ENCODE measurements around the gene CPEB1. TPM values are rescaled to one million over a fixed set of nuclear protein-coding genes. Genes with fewer than 3 reads are reported as not detected.

Gene CPEB1
- total RNA-seq, 4 donors from 2014 or later, result 1.3 to 5.0 (median 3.8) TPM

DNA sequence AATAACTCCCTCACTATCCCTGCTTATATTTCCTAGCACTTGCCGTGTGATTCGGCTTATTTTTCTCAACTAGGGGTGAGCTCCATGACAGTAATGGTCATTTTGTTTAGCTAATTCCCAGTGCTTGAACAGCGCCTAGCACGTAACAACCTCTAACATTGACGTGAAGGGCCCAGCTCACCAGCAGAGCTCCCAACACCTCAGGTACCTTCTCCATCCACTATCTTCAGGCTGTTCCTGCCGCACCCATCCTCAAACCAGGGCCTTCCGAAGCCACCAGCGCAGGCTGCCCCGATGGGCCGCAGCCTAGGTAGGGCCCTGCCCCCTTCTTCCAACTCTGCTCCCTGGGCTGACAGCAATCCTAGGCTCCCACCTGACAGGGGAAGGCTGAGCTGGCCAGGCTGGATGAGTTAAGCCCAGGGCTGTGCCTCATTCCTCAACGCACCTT is 106.2 kb downstream of the CPEB1 start:
- TF ChIP-seq, protein P1, sequence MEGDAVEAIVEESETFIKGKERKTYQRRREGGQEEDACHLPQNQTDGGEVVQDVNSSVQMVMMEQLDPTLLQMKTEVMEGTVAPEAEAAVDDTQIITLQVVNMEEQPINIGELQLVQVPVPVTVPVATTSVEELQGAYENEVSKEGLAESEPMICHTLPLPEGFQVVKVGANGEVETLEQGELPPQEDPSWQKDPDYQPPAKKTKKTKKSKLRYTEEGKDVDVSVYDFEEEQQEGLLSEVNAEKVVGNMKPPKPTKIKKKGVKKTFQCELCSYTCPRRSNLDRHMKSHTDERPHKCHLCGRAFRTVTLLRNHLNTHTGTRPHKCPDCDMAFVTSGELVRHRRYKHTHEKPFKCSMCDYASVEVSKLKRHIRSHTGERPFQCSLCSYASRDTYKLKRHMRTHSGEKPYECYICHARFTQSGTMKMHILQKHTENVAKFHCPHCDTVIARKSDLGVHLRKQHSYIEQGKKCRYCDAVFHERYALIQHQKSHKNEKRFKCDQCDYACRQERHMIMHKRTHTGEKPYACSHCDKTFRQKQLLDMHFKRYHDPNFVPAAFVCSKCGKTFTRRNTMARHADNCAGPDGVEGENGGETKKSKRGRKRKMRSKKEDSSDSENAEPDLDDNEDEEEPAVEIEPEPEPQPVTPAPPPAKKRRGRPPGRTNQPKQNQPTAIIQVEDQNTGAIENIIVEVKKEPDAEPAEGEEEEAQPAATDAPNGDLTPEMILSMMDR (IDR thresholded peaks at IDR 0.05), result no peak
- peak; percentile 31 for ATAC-seq (ENCODE audit: low FRiP score)
- no peak for DNase-seq (ENCODE audit: low spot score)

DNA sequence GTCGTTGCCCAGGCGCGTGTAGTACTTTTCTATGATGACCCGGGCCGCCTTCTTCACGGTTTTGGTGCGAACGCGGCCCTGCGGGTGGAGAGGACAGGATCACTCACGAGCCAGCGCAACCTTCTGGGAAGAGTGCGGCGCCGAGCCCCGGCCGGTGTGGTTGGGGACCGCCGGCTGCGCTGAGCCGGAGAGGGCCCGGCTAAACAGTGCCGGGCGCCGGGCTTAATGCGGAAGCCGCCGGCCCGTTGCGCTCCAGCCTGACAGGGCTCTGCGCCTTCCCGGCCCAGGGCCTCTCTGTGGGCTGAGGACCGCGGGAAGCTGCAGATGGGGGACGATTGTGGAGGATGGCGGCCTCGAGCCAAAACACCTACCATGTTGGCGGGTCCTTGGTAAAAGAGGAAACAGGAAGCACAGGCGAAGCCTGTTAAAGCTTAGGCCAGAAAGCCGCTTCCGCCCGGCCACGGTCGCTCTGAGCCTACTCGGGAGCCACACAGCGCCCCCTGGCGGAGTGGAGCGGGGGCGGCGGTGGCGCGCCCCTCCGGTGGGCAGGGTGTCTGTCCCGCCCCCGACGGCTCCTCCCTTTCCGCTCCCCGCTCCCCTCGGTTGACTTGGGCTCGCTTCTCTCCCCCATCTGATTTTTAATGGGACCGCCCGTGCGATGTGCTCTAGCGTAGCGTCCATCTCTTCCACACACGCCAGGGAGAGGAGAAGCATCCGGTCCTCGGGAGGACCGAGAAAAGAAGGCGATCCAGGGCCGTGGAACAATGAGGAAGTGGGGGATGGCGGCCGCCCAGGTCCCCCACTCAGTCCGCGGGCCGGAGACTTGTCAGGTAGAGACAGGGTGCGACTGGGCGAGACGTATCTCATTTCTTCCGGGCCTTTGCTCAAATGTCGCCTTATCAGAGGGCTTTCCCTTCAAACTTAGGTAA is 106.8 kb downstream of the CPEB1 start, which contains the start of gene RPS17:
RPS17 (minus strand) TSS at position 403 of the 929 bp plus-strand sequence; CDS start at position 374, 29 bp downstream.
- TF ChIP-seq, protein P1 (IDR thresholded peaks at IDR 0.05), result peak in 2 of 3 donors; percentile 98 to 99
- ATAC-seq (ENCODE audit: low FRiP score) (peak; percentile 98), DNase-seq (ENCODE audit: low spot score) (peak; percentile 94)

DNA sequence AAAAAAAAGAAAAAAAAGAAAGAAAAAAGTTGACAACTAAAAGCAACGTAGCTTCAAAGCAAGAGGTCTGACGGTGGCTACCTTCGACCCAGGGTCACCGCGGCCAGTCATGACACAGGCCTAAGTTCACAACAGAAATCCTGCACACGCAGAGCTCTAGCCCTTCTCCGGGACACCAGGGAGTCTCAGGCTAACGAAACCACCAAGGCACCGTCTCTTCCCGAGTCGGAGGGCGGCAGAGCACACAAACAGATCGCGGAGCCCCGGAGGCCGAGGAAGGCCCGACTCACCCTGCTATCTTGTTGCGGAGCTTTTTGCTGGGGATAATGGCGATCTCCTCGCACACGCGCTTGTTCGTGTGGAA is 107.5 kb downstream of the CPEB1 start:
- TF ChIP-seq, protein P1 (IDR thresholded peaks at IDR 0.05), result no peak
- no peak for DNase-seq (ENCODE audit: low spot score)
- no peak for ATAC-seq (ENCODE audit: low FRiP score)

DNA sequence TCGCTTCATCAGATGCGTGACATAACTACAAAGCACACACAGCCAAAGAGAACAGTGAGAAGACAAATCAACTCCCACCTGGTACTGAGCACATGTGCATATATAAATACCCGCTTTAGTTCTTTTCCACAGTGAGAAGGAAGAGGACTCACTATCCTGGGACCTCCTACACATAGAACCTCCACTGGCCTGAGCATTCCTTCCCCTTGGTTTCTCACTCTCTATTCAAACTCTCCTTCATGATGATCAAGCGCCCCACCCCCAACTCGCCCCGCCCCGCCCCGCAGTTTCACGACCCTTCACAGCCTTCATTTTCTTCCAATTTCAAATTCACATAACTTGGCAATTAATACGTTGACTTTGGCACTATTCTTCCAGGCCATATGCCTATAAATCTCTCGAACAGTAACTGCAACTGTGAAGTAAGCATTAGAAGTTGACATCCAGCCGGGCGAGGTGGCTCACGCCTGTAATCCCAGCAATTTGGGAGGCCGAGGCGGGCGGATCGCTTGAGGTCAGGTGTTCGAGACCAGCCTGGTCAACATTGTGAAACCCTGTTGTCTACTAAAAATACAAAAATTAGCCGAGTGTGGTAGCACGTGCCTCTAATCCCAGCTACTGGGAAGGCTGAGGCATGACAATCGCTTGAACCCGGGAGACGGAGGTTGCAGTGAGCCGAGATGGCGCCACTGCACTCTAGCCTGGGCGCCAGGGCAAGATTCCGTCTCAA is 108.0 kb downstream of the CPEB1 start:
- ATAC-seq (ENCODE audit: low FRiP score) (no peak), DNase-seq (ENCODE audit: low spot score) (no peak)
- TF ChIP-seq, protein P1 (IDR thresholded peaks at IDR 0.05), result no peak

DNA sequence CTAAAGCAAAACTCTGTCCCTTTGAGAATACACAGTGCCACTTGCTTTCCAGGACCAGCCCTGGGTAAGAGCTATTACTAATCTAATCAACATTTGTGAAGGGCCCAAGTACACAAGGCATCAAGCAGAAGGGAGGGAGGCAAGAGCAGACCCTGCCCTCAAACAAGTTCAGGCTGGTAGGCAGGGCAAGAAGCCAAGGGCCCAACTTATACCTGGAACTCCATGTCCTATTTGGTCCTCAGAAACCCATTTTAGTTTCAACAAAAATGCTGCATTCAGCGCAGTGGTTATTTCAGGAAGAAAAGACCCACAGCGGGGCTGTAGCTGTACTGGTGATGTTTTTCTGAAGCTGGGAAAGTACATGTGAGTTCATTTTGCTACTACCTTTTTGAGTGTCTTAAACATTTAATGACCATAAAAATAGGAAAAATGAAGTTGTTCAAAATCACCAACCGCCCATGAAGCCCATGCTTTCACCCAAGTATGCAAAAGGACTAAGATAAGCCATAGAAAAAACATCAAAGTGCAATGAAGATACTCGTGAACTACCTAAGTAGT is 109.7 kb downstream of the CPEB1 start:
- TF ChIP-seq, protein P1 (IDR thresholded peaks at IDR 0.05), result no peak
- ATAC-seq (ENCODE audit: low FRiP score) (no peak), DNase-seq (ENCODE audit: low spot score) (no peak)

DNA sequence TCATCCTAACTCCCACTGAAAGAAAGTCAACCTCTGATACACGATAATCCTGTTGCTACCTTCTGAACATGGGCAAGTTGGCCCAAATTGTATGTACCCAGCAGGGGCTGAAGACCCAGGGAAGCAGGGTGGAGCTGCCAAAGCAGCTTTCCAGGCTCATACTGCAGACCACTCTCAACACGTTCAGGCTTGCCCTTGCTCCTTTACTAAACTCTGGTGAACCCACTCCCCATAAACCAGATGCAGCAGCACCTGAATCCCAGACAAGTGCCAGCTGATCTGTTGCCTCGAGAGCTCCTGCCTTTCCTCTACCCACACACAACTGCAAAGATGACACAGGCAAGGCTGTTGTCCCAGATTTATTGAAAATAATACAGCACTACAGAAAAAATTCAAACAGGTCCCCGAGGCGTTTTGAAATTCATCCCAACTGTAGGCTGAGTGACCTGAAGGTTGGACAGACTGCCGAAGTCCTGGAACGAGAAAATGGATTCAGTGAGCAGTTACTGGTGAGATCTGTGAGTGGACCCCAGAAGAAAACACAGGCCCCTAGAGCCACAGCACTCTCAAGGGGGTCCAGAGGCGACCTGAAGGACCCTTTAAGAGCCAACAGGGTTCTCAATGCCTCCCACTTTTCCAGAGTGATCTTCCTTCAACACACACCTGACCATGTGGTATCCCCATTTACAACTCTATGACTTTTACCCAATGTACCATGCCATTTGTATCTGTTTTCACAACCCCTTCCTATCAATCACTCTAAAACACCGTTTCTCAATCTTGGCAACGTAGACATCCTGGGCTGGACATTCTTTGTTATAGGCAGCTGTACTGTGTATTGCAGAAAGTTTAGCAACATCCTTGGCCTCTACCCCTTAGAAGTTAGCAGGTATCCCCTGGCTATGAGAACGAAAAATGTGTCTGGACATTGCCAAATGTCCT is 110.5 kb downstream of the CPEB1 start:
- TF ChIP-seq, protein P1 (IDR thresholded peaks at IDR 0.05), result no peak
- DNase-seq (ENCODE audit: low spot score), result no peak
- no peak for ATAC-seq (ENCODE audit: low FRiP score)

All from omental fat pad (tissue), 4 donors.